Measurements from ENCODE around the gene UBN2.
"Not testable (repeated sequence)": the region's sequence is repeated elsewhere in the genome, so short reads cannot be mapped to it uniquely, and the experiment has no call there.

GRCh38 chr7:139225286-139226157, 5.5 kb upstream of the UBN2 start:
- TF ChIP-seq CTCF (optimal IDR thresholded peaks at IDR 0.05 in 1 of 3, IDR thresholded peaks at IDR 0.05 in 1 of 3, conservative IDR thresholded peaks at IDR 0.05 in 1 of 3; ENCODE audit: extremely low read depth in 1 of 3, insufficient read depth in 2 of 3, low read length in 3 of 3); EZH2 (IDR thresholded peaks at IDR 0.05; ENCODE audit: low read length): not testable (repeated sequence)

All from keratinocyte (primary cell).